Cardiac muscle cell (in vitro differentiated cells and primary cell): Measurements from ENCODE around the gene TCTN1. TPM values are rescaled to one million over a fixed set of nuclear protein-coding genes. Genes with fewer than 3 reads are reported as not detected.
"Not testable (repeated sequence)": the region's sequence is repeated elsewhere in the genome, so short reads cannot be mapped to it uniquely, and the experiment has no call there.

Source experiments
- DNase-seq, 2 donors: peaks; one replicate each; pipeline versions ENCODE4 v3.0.0 to v3.0.0-alpha.2; 2010 to 2017; ENCODE audit warnings: low read depth in 1 of 2, low spot score in 1 of 2
- H3K27ac ChIP-seq: fragments of 200-600 bp; sonication (generic); 2 replicates; pipeline ENCODE4 v1.5.1; 2016
- H3K27me3 ChIP-seq: fragments of 200-600 bp; sonication (generic); 2 replicates; pipeline ENCODE4 v1.6.0; 2016; ENCODE audit warnings: control low read depth
- H3K36me3 ChIP-seq: fragments of 200-600 bp; sonication (generic); 2 replicates; pipeline ENCODE4 v1.5.1; 2016; ENCODE audit warnings: control low read depth
- H3K4me1 ChIP-seq: fragments of 200-600 bp; sonication (generic); 2 replicates; pipeline ENCODE4 v1.8.1; 2017; ENCODE audit warnings: low read depth, mild to moderate bottlenecking, mixed run types
- H3K4me3 ChIP-seq: fragments of 200-600 bp; sonication (generic); 2 replicates; pipeline ENCODE4 v1.5.1; 2016; ENCODE audit warnings: mild to moderate bottlenecking
- H3K9me3 ChIP-seq: fragments of 200-600 bp; sonication (generic); 2 replicates; pipeline ENCODE4 v1.5.1; 2017; ENCODE audit warnings: low read depth, mild to moderate bottlenecking, control low read depth
- CTCF ChIP-seq: IDR thresholded peaks from 2 replicates; pipeline ENCODE4 v1.5.1; 2012; ENCODE audit warnings: low read depth, mild to moderate bottlenecking, low read length
- polyA plus RNA-seq: library from polyadenylated mRNA; unstranded; fragments of >200 nt; fragmentation: Nextera tagmentation; extraction: Ambion mirVana; gene quantifications from 2 replicates; pipeline ENCODE4 v1.2.1, GENCODE V29; 2016
- total RNA-seq: library from RNA; depleted of rRNA; stranded (reverse); fragments of >200 nt; gene quantifications from 2 replicates; pipeline ENCODE4 v1.2.3, GENCODE V29; 2016

Gene TCTN1
- total and polyA plus RNA-seq, 2 experiments from 2014 or later: 49.1 to 54.1 TPM

DNA sequence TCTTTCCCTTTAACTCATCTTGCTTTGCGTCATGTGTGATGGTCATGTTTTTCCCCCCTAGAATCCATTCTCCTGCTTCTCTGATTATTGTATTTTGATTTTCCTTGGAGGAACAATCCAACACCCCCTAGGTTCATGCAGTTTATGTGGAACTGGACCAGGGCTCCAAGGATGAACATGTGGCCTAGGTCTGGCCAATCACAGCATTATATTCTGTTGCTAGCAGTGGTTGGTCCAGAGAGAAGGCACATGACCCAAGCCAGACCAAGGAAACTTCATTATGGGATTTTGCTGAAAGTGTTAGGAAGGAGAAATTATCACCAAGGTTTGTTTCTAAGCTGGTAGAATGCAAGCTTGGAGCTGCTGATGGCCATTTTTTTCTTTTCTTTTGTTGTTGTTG is 23.9 kb upstream of the TCTN1 start:
- no peaks in the 10 kb centered on the region for H3K27me3 ChIP-seq
- peaks cover 24% of the 10 kb centered on the region for H3K4me1 ChIP-seq
- DNase-seq: no peak
- no peaks in the 10 kb centered on the region for H3K9me3 ChIP-seq
- H3K4me3 ChIP-seq: no peak overlapping the region
- no peak overlapping the region for H3K27ac ChIP-seq
- no peak for TF ChIP-seq CTCF
- no peaks in the 10 kb centered on the region for H3K36me3 ChIP-seq

DNA sequence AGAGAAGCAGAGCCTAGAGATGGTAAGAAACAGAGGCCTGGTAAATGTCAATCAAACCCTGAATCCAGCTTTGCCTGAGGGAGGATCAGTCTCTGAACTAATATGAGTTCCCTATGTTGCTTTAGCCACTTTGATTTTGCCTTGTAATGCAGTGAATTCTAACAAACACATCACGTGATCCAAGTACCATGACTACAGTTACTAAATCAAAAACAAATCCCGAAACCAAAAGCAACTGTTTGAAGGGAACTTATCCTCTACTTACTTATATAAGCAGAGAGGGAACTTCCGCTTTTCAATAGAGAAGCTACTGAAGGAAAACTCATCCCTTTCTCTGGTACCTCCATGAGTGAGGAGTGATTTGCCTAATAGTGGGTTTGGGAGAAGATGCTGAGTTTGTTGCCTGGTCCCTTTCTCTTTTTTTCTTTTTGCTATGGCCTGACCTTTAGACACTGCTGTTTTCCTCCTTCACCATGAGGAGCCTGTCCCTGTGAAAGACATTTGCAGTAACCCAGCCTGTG is 23.1 kb upstream of the TCTN1 start:
- TF ChIP-seq CTCF: no peak
- no peaks in the 10 kb centered on the region for H3K36me3 ChIP-seq
- peaks cover 16% of the 10 kb centered on the region for H3K4me1 ChIP-seq
- H3K27ac ChIP-seq: peak overlapping the region; percentile 76
- H3K4me3 ChIP-seq: no peak overlapping the region
- DNase-seq: peak in 1 of 2 donors; percentile 26
- no peaks in the 10 kb centered on the region for H3K27me3 ChIP-seq
- no peaks in the 10 kb centered on the region for H3K9me3 ChIP-seq

GRCh38 chr12:110591451-110592051 is 22.4 kb upstream of the TCTN1 start:
- Histone ChIP-seq H3K4me3 (no peak overlapping the region), H3K27ac (peak overlapping the region; percentile 76), H3K27me3 (no peaks in the 10 kb centered on the region), H3K4me1 (peaks cover 14% of the 10 kb centered on the region), H3K9me3 (no peaks in the 10 kb centered on the region), H3K36me3 (no peaks in the 10 kb centered on the region)
- peak in 1 of 2 donors; percentile 39 for DNase-seq
- TF ChIP-seq CTCF: no peak

DNA sequence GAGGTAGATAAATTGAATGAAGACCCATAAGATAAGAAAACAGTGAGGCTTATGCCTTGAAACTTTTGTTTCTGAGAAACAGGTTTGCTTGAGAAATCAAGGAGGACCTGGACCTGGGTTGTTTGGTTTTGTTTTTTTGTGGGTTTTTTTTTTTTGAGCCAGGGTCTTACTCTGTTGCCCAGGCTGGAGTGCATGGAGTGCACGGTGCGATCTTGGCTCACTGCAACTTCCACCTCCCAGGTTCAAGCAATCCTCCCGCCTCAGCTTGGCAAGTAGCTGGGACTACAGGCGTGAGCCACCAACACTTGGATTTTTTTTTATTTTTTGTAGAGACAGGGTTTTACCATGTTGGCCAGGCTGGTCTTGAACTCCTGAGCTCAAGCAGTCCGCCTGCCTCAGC is 21.9 kb upstream of the TCTN1 start:
- Histone ChIP-seq H3K36me3 (no peaks in the 10 kb centered on the region), H3K4me1 (peaks cover 14% of the 10 kb centered on the region), H3K9me3 (no peaks in the 10 kb centered on the region), H3K27ac (peak overlapping the region; percentile 76), H3K4me3 (no peak overlapping the region), H3K27me3 (no peaks in the 10 kb centered on the region)
- DNase-seq: no peak
- no peak for TF ChIP-seq CTCF

- H3K36me3 ChIP-seq, H3K9me3 ChIP-seq, H3K27ac ChIP-seq, DNase-seq, H3K4me3 ChIP-seq, H3K27me3 ChIP-seq: not testable (repeated sequence)
- peaks cover 14% of the 10 kb centered on the region for H3K4me1 ChIP-seq
Measured at GRCh38 chr12:110592919-110593318, 21.0 kb upstream of the TCTN1 start.

- TF ChIP-seq CTCF: no peak
- Histone ChIP-seq H3K9me3 (no peaks in the 10 kb centered on the region), H3K4me1 (no peaks in the 10 kb centered on the region), H3K27me3 (no peaks in the 10 kb centered on the region), H3K27ac (no peak overlapping the region), H3K36me3 (no peaks in the 10 kb centered on the region), H3K4me3 (no peak overlapping the region)
- DNase-seq: no peak
Measured at GRCh38 chr12:110597885-110598284, 16.0 kb upstream of the TCTN1 start.
